H1 (cell line): ENCODE data around the gene MTARC1. TPM values are rescaled to one million over a fixed set of nuclear protein-coding genes. Genes with fewer than 3 reads are reported as not detected.

Experiments
- CTCF ChIA-PET: fragments of 300-600 bp; sonication (Branson Sonifier 250); formaldehyde crosslinking; loops from one replicate; lab custom pipeline; 2021; ENCODE audit not compliant: partially characterized antibody; lab: Charles Lee
- POLR2A ChIA-PET: fragments of 300-600 bp; sonication (Branson Sonifier 250); formaldehyde crosslinking; loops from one replicate; lab custom pipeline; 2021; ENCODE audit warnings: inconsistent platforms; ENCODE audit not compliant: partially characterized antibody; lab: Charles Lee
- DNase-seq, 2 experiments: peaks; one replicate each; pipeline versions ENCODE4 v3.0.0 to v3.0.0-alpha.2; 2010 to 2022; ENCODE audit warnings: low spot score in 2 of 2, low read depth in 1 of 2, mixed read lengths in 1 of 2
- FAIRE-seq: peaks from 2 replicates; lab custom pipeline; 2011; peaks lifted over from hg19 to GRCh38; lab: Jason Lieb, UNC
- H2AFZ ChIP-seq: 2 replicates; pipeline ENCODE4 v1.8.1; 2012; ENCODE audit warnings: low read length, inconsistent platforms
- H2AK5ac ChIP-seq: 2 replicates; pipeline ENCODE4 v1.6.1; 2013; ENCODE audit warnings: low read depth, low read length
- H2BK120ac ChIP-seq: replicated peaks from 2 replicates; pipeline ENCODE3; 2013; ENCODE audit warnings: low read depth, low read length, inconsistent platforms
- H2BK12ac ChIP-seq: 2 replicates; pipeline ENCODE4 v1.6.1; 2013; ENCODE audit warnings: low read depth, low read length
- H2BK15ac ChIP-seq: 2 replicates; pipeline ENCODE4 v1.6.1; 2013; ENCODE audit warnings: low read length
- H2BK20ac ChIP-seq: 2 replicates; pipeline ENCODE4 v1.6.1; 2013; ENCODE audit warnings: low read length
- H2BK5ac ChIP-seq: 2 replicates; pipeline ENCODE4 v1.6.1; 2013; ENCODE audit warnings: low read depth, low read length
- H3K14ac ChIP-seq: 2 replicates; pipeline ENCODE4 v1.6.1; 2013; ENCODE audit warnings: inconsistent platforms; ENCODE audit not compliant: insufficient read length
- H3K18ac ChIP-seq: 2 replicates; pipeline ENCODE4 v1.6.1; 2013; ENCODE audit warnings: low read length; ENCODE audit errors: extremely low read depth
- H3K23ac ChIP-seq: 2 replicates; pipeline ENCODE4 v1.6.1; 2013; ENCODE audit warnings: inconsistent platforms; ENCODE audit not compliant: insufficient read length
- H3K23me2 ChIP-seq: 2 replicates; pipeline ENCODE4 v1.6.1; 2013; ENCODE audit warnings: low read depth, low read length
- H3K27ac ChIP-seq: 2 replicates; pipeline ENCODE4 v1.6.1; 2011; ENCODE audit warnings: low read depth, low read length, inconsistent platforms
- H3K27me3 ChIP-seq, 4 experiments: replicated peaks in 1 of 4; 1 replicate in 1 of 4; 2 replicates in 3 of 4; pipeline versions ENCODE4 v1.6.1 to v1.8.1; 2011 to 2013; ENCODE audit warnings: low read length in 3 of 4, mild to moderate bottlenecking in 3 of 4, inconsistent platforms in 2 of 4, mixed read lengths in 2 of 4, moderate library complexity in 1 of 4; ENCODE audit not compliant: control insufficient read depth in 3 of 4, insufficient read depth in 3 of 4; ENCODE audit errors: extremely low read depth in 1 of 4
- H3K36me3 ChIP-seq, 4 experiments: 2 replicates each; pipeline versions ENCODE4 v1.6.1 to v1.8.1; 2011 to 2013; ENCODE audit warnings: mild to moderate bottlenecking in 4 of 4, low read length in 3 of 4, moderate library complexity in 2 of 4, control low read depth in 1 of 4, inconsistent platforms in 1 of 4; ENCODE audit not compliant: insufficient read depth in 4 of 4, control insufficient read depth in 2 of 4
- H3K4ac ChIP-seq: replicated peaks from 2 replicates; pipeline ENCODE3; 2013; ENCODE audit warnings: low read length, low read depth, mixed read lengths, inconsistent platforms; ENCODE audit not compliant: insufficient read length
- H3K4me1 ChIP-seq, 4 experiments: replicated peaks in 1 of 4; 1 replicate in 1 of 4; 2 replicates in 3 of 4; pipeline versions ENCODE4 v1.6.1 to v1.8.1; 2011 to 2013; ENCODE audit warnings: low read length in 3 of 4, inconsistent platforms in 2 of 4, mixed read lengths in 1 of 4; ENCODE audit not compliant: insufficient read depth in 4 of 4, control insufficient read depth in 3 of 4
- H3K4me2 ChIP-seq, 2 experiments: 2 replicates each; pipeline versions ENCODE4 v1.6.1 to v1.8.1; 2011 to 2013; ENCODE audit warnings: low read depth in 2 of 2, low read length in 2 of 2, control low read depth in 1 of 2, inconsistent platforms in 1 of 2, mild to moderate bottlenecking in 1 of 2; ENCODE audit not compliant: insufficient read depth in 1 of 2
- H3K4me3 ChIP-seq, 4 experiments: fragments of 200-600, 300-600 bp in 1 of 4; sonication (generic), shearing (Covaris generic), sonication (Bioruptor Twin) in 1 of 4; 2 replicates each; pipeline versions ENCODE4 v1.5.1 to v1.8.1; 2011 to 2016; ENCODE audit warnings: low read length in 4 of 4, low read depth in 3 of 4, control low read depth in 2 of 4, inconsistent platforms in 2 of 4, mild to moderate bottlenecking in 2 of 4, mixed read lengths in 1 of 4, moderate library complexity in 1 of 4; ENCODE audit not compliant: insufficient read depth in 2 of 4; ENCODE audit errors: extremely low read depth in 1 of 4
- H3K56ac ChIP-seq: replicated peaks from 2 replicates; pipeline ENCODE3; 2013; ENCODE audit warnings: low read depth, mild to moderate bottlenecking, mixed read lengths, low read length, inconsistent platforms; ENCODE audit not compliant: insufficient read length
- H3K79me1 ChIP-seq: 2 replicates; pipeline ENCODE4 v1.6.1; 2013; ENCODE audit warnings: low read depth, low read length, control low read depth
- H3K79me2 ChIP-seq, 2 experiments: 2 replicates each; pipeline versions ENCODE4 v1.6.1 to v1.8.1; 2012 to 2013; ENCODE audit warnings: low read length in 2 of 2, mild to moderate bottlenecking in 2 of 2, inconsistent platforms in 1 of 2; ENCODE audit not compliant: insufficient read depth in 2 of 2, control insufficient read depth in 1 of 2
- H3K9ac ChIP-seq, 4 experiments: replicated peaks in 1 of 4; 1 replicate in 1 of 4; 2 replicates in 3 of 4; pipeline versions ENCODE4 v1.6.1 to v1.8.1; 2011 to 2013; ENCODE audit warnings: low read depth in 3 of 4, low read length in 3 of 4, control low read depth in 2 of 4, mild to moderate bottlenecking in 2 of 4, moderate library complexity in 2 of 4, inconsistent platforms in 1 of 4; ENCODE audit errors: extremely low read depth in 1 of 4
- H3K9me3 ChIP-seq, 2 experiments: 2 replicates each; pipeline versions ENCODE4 v1.6.1 to v1.8.1; 2012 to 2013; ENCODE audit warnings: mild to moderate bottlenecking in 2 of 2, moderate library complexity in 2 of 2, control low read depth in 1 of 2, inconsistent platforms in 1 of 2, low read depth in 1 of 2, low read length in 1 of 2, mixed read lengths in 1 of 2; ENCODE audit not compliant: insufficient read depth in 2 of 2
- H4K20me1 ChIP-seq, 2 experiments: replicated peaks in 1 of 2; 2 replicates each; pipeline versions ENCODE3 to v1.8.1; 2011 to 2013; ENCODE audit warnings: inconsistent platforms in 2 of 2, low read length in 2 of 2, mild to moderate bottlenecking in 1 of 2; ENCODE audit not compliant: insufficient read depth in 2 of 2, control insufficient read depth in 1 of 2
- H4K5ac ChIP-seq: 2 replicates; pipeline ENCODE4 v1.6.1; 2013; ENCODE audit warnings: low read length, low read depth, mixed read lengths, inconsistent platforms; ENCODE audit not compliant: insufficient read length
- H4K8ac ChIP-seq: 2 replicates; pipeline ENCODE4 v1.8.0; 2013; ENCODE audit warnings: mild to moderate bottlenecking, moderate library complexity, low read length, inconsistent platforms; ENCODE audit not compliant: insufficient read depth; ENCODE audit errors: extremely low read depth
- H4K91ac ChIP-seq: replicated peaks from 2 replicates; pipeline ENCODE3; 2013; ENCODE audit warnings: low read length, mixed read lengths, inconsistent platforms; ENCODE audit not compliant: insufficient read length
- CTBP2 ChIP-seq: IDR thresholded peaks from 2 replicates; pipeline ENCODE4 v1.7.0; 2011; ENCODE audit warnings: borderline replicate concordance, mild to moderate bottlenecking, moderate library complexity, mixed read lengths, low read length; ENCODE audit not compliant: insufficient read depth, insufficient read length
- EZH2 ChIP-seq: fragments of 200-600 bp; sonication (generic); IDR thresholded peaks from 2 replicates; pipeline ENCODE4 v1.7.1; 2012; ENCODE audit warnings: low read depth, mild to moderate bottlenecking, moderate library complexity, low read length, inconsistent platforms; ENCODE audit not compliant: severe bottlenecking
- POLR2AphosphoS5 ChIP-seq: IDR thresholded peaks from 2 replicates; pipeline ENCODE4 v1.6.1; 2011; ENCODE audit warnings: low read depth, low read length
- SAP30 ChIP-seq: fragments of 300-600 bp; sonication (generic); IDR thresholded peaks from 2 replicates; pipeline ENCODE4 v1.7.1; 2012; ENCODE audit warnings: low read length, moderate library complexity, mild to moderate bottlenecking, inconsistent platforms; ENCODE audit not compliant: insufficient read depth, insufficient replicate concordance
- WGBS, 2 experiments: shearing (Covaris generic) in 1 of 2; methylation state at CpG; one replicate each; pipeline versions ENCODE4 v1.1.6 to v1.1.7; 2013 to 2015; ENCODE audit warnings: low lambda C conversion rate in 2 of 2, mixed read lengths in 2 of 2, inconsistent platforms in 1 of 2, low coverage in 1 of 2, missing lambda C conversion rate in 1 of 2; ENCODE audit not compliant: insufficient replicate concordance in 2 of 2, insufficient coverage in 1 of 2, insufficient read length in 1 of 2; ENCODE audit errors: extremely low coverage in 1 of 2, missing lambda C conversion rate in 1 of 2; 5-methylcytosine and 5-hydroxymethylcytosine counted together
- polyA plus RNA-seq, 7 experiments: library from polyadenylated mRNA; depleted of rRNA in 3 of 7; stranded (reverse) in 5 of 7; unstranded in 2 of 7; fragments of >200 nt in 5 of 7; fragments of 200-250 nt in 2 of 7; gene quantifications; 1 replicate in 5 of 7; 2 replicates in 1 of 7; 4 replicates in 1 of 7; pipeline versions ENCODE4 v1.2.1 to v1.2.3, GENCODE V29; 2011 to 2013; ENCODE audit warnings: missing spikeins in 2 of 7, mixed read lengths in 2 of 7
- total RNA-seq: library from RNA; stranded (reverse); fragmentation: NEBNext Ultra II Directional; extraction: Animal tissue kit (Norgen Biotek cat#: 25700); gene quantifications from 2 replicates; pipeline ENCODE4 v1.2.1, GENCODE V29; 2021

Gene MTARC1
- total and polyA plus RNA-seq, 2 of the 8 experiments (the other 6 are each of a cell fraction or from before 2014, with no cell fraction given), result 17.2 to 46.2 TPM

DNA sequence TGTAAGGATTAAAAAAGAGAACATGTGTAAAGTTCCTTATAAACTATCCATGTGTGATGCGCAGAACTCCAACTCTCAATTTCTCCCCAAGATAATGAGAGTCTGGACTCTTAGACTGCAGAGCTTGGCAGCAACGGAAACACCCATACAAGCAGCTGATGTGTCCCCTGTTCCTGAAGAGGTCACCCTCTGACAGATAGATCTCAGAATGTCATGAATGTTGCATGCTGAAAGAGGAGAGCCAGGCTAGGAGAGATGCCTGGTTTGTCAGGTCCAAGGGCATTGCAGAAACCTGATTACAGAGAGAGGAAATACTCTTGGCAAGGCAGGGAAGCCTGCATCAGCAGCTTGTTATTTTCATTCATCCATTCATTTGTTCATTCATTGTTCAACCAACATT lies 24.2 kb downstream of the MTARC1 start:
- Histone ChIP-seq H4K8ac (no peak overlapping the region), H3K23me2 (no peaks in the 10 kb centered on the region), H3K4me1 (peaks cover 0 to 6% (median under 1%) of the 10 kb centered on the region in 4 experiments; a peak in 2 of 7 replicates), H3K36me3 (peaks cover 0 to 15% (median 10%) of the 10 kb centered on the region in 4 experiments; a peak in 4 of 8 replicates), H3K56ac (no peak overlapping the region), H2BK20ac (no peak overlapping the region), H3K27me3 (no peaks in the 10 kb centered on the region), H3K9ac (no peak overlapping the region), H2BK12ac (no peak overlapping the region), H2AK5ac (0 out of 2 replicates have a peak overlapping the region, but pooled peaks have one; percentile 16), H4K5ac (no peak overlapping the region), H3K27ac (no peak overlapping the region), H4K20me1 (peaks cover 0 to 6% of the 10 kb centered on the region in 2 experiments), H4K91ac (no peak overlapping the region), H3K9me3 (no peaks in the 10 kb centered on the region), H3K23ac (no peak overlapping the region), H3K4me3 (no peak overlapping the region), H2BK15ac (no peak overlapping the region), H3K4me2 (no peak overlapping the region), H3K79me1 (no peaks in the 10 kb centered on the region), H3K14ac (no peak overlapping the region), H2BK5ac (no peak overlapping the region), H3K18ac (no peak overlapping the region), H3K79me2 (no peaks in the 10 kb centered on the region), H2AFZ (no peak overlapping the region), H2BK120ac (no peak overlapping the region), H3K4ac (no peak overlapping the region)
- WGBS, 2 experiments, result 95% methylated on average over 2 of the region's 2 CpGs; no CpG with 5 or more reads in 1 of the 2 experiments
- DNase-seq, result no peak
- POLR2A ChIA-PET, result interaction anchor here (2.0 to 2.5 kb wide), 2 partner anchors 24 to 63 kb away, joined by 6 to 15 read pairs; partner anchors contain the start of genes MTARC1 and MTARC2
- CTCF ChIA-PET, result interaction anchor here (0.7 to 3.9 kb wide), 28 partner anchors 8 to 661 kb away, joined by 3 to 30 read pairs (median 5); partner anchors contain the start of gene MTARC2
- TF ChIP-seq SAP30, result no peak
- no peak for TF ChIP-seq POLR2AphosphoS5
- TF ChIP-seq CTBP2, result no peak
- TF ChIP-seq EZH2, result no peak
- no peak for FAIRE-seq
